Activated CD4-positive, alpha-beta T cell treated with anti-CD3 and anti-CD28 coated beads for 48 hours (primary cell): Measurements from ENCODE around the gene GPR3.
"Not testable (repeated sequence)": the region's sequence is repeated elsewhere in the genome, so short reads cannot be mapped to it uniquely, and the experiment has no call there.

Source experiments
- DNase-seq: peaks from one replicate; pipeline ENCODE4 v3.0.0-alpha.2; 2020

The GPR3 gene

GRCh38 chr1:27430903-27431600, 38.6 kb downstream of the GPR3 start:
- no peak for DNase-seq

GRCh38 chr1:27431601-27431940, 39.1 kb downstream of the GPR3 start:
- DNase-seq = no peak

GRCh38 chr1:27432725-27433124, 40.3 kb downstream of the GPR3 start:
- DNase-seq = not testable (repeated sequence)

- DNase-seq = no peak
Observed at GRCh38 chr1:27433706-27434105, 41.3 kb downstream of the GPR3 start.

GRCh38 chr1:27435566-27436203, 43.3 kb downstream of the GPR3 start:
- no peak for DNase-seq

GRCh38 chr1:27436204-27437159, 44.1 kb downstream of the GPR3 start:
- no peak for DNase-seq

GRCh38 chr1:27438621-27439061, 46.2 kb downstream of the GPR3 start:
- DNase-seq = no peak

GRCh38 chr1:27439150-27439549, 46.7 kb downstream of the GPR3 start:
- no peak for DNase-seq

GRCh38 chr1:27444632-27445031, 52.2 kb downstream of the GPR3 start:
- DNase-seq = no peak
